ENCODE results near the gene ISX. TPM values are rescaled to one million over a fixed set of nuclear protein-coding genes. Genes with fewer than 3 reads are reported as not detected.

Gene ISX
- total RNA-seq, 4 donors from 2014 or later = not detected

- no peaks in the 10 kb centered on the region for H3K27me3 ChIP-seq
- H3K27ac ChIP-seq = no peak overlapping the region
- no peak for DNase-seq (ENCODE audit: low spot score in 2 of 2)
- WGBS, 2 donors = 75 to 88% methylated on average over 3 of the region's 3 CpGs
- H3K4me3 ChIP-seq = no peak overlapping the region
- H3K9me3 ChIP-seq = no peaks in the 10 kb centered on the region
- TF ChIP-seq CTCF (IDR thresholded peaks at IDR 0.05) = no peak
- TF ChIP-seq EP300 (IDR thresholded peaks at IDR 0.05) = no peak
- no peak for TF ChIP-seq POLR2A (IDR thresholded peaks at IDR 0.05)
- H3K36me3 ChIP-seq = no peaks in the 10 kb centered on the region
- no peaks in the 10 kb centered on the region for H3K4me1 ChIP-seq
These were observed 19.7 kb downstream of the ISX start for GRCh38 chr22:35085621-35086020.

GRCh38 chr22:35089139-35089538 is 23.2 kb downstream of the ISX start:
- no peak for TF ChIP-seq POLR2A (IDR thresholded peaks at IDR 0.05)
- no peak for TF ChIP-seq CTCF (IDR thresholded peaks at IDR 0.05)
- no peak for TF ChIP-seq EP300 (IDR thresholded peaks at IDR 0.05)
- no peak overlapping the region for H3K4me3 ChIP-seq
- H3K9me3 ChIP-seq = no peaks in the 10 kb centered on the region
- H3K4me1 ChIP-seq = no peaks in the 10 kb centered on the region
- no peaks in the 10 kb centered on the region for H3K36me3 ChIP-seq
- no peaks in the 10 kb centered on the region for H3K27me3 ChIP-seq
- DNase-seq (ENCODE audit: low spot score in 2 of 2) = no peak
- H3K27ac ChIP-seq = no peak overlapping the region
- WGBS, 2 donors = 92 to 96% methylated on average over 1 of the region's 1 CpG

GRCh38 chr22:35092406-35092805 is 26.4 kb downstream of the ISX start:
- WGBS, 2 donors = 38 to 46% methylated on average over 1 of the region's 1 CpG
- Histone ChIP-seq H3K4me3 (no peak overlapping the region), H3K4me1 (no peaks in the 10 kb centered on the region), H3K9me3 (no peaks in the 10 kb centered on the region), H3K36me3 (no peaks in the 10 kb centered on the region), H3K27me3 (no peaks in the 10 kb centered on the region), H3K27ac (no peak overlapping the region)
- no peak for TF ChIP-seq EP300 (IDR thresholded peaks at IDR 0.05)
- no peak for TF ChIP-seq CTCF (IDR thresholded peaks at IDR 0.05)
- no peak for TF ChIP-seq POLR2A (IDR thresholded peaks at IDR 0.05)
- DNase-seq (ENCODE audit: low spot score in 2 of 2) = no peak

- H3K27me3 ChIP-seq = no peaks in the 10 kb centered on the region
- no peaks in the 10 kb centered on the region for H3K4me1 ChIP-seq
- TF ChIP-seq CTCF (IDR thresholded peaks at IDR 0.05) (no peak), POLR2A (IDR thresholded peaks at IDR 0.05) (no peak), EP300 (IDR thresholded peaks at IDR 0.05) (no peak)
- WGBS, 2 donors = 71 to 72% methylated on average over 3 of the region's 3 CpGs
- DNase-seq (ENCODE audit: low spot score in 2 of 2) = no peak
- H3K36me3 ChIP-seq = no peaks in the 10 kb centered on the region
- H3K9me3 ChIP-seq = no peaks in the 10 kb centered on the region
- no peak overlapping the region for H3K27ac ChIP-seq
- H3K4me3 ChIP-seq = no peak overlapping the region
These were observed 33.0 kb downstream of the ISX start for GRCh38 chr22:35098921-35099320.

- TF ChIP-seq POLR2A (IDR thresholded peaks at IDR 0.05) (no peak), EP300 (IDR thresholded peaks at IDR 0.05) (no peak), CTCF (IDR thresholded peaks at IDR 0.05) (no peak)
- no peaks in the 10 kb centered on the region for H3K9me3 ChIP-seq
- WGBS, 2 donors = 70 to 72% methylated on average over 2 to 3 of the region's 3 CpGs
- no peaks in the 10 kb centered on the region for H3K27me3 ChIP-seq
- H3K27ac ChIP-seq = no peak overlapping the region
- H3K36me3 ChIP-seq = no peaks in the 10 kb centered on the region
- no peaks in the 10 kb centered on the region for H3K4me1 ChIP-seq
- DNase-seq (ENCODE audit: low spot score in 2 of 2) = no peak
- H3K4me3 ChIP-seq = no peak overlapping the region
These were observed 33.9 kb downstream of the ISX start for GRCh38 chr22:35099883-35100282.
